Muscle of arm (tissue), 12 donors: ENCODE data around the gene LRRC8E. TPM values are rescaled to one million over a fixed set of nuclear protein-coding genes. Genes with fewer than 3 reads are reported as not detected.
"Not testable (repeated sequence)": the region's sequence is repeated elsewhere in the genome, so short reads cannot be mapped to it uniquely, and the experiment has no call there.

Experiments
- DNase-seq: peaks from one replicate; pipeline ENCODE4 v3.0.0-alpha.2; 2013
- polyA plus RNA-seq, 12 donors: library from polyadenylated mRNA; unstranded; fragments of 120-200 nt; gene quantifications; one replicate each; pipeline ENCODE4 v1.2.1, GENCODE V29; 2013; ENCODE audit not compliant: insufficient read length in 12 of 12

The LRRC8E gene
- polyA plus RNA-seq, 12 donors, result 0.12 to 1.2 (median 0.41) TPM; not detected in 5

- DNase-seq, result no peak
Measured at GRCh38 chr19:7907544-7907943, 19.2 kb downstream of the LRRC8E start.

- no peak for DNase-seq
Measured at GRCh38 chr19:7908078-7908699, 19.9 kb downstream of the LRRC8E start.

GRCh38 chr19:7908742-7909461 is 20.6 kb downstream of the LRRC8E start:
- DNase-seq, result no peak

- no peak for DNase-seq
Measured at GRCh38 chr19:7909471-7910067, 21.3 kb downstream of the LRRC8E start.

- DNase-seq, result no peak
Measured at GRCh38 chr19:7910321-7911161, 22.2 kb downstream of the LRRC8E start.

- no peak for DNase-seq
Measured at GRCh38 chr19:7911508-7912143, 23.3 kb downstream of the LRRC8E start.

- no peak for DNase-seq
Measured at GRCh38 chr19:7912144-7912696, 23.9 kb downstream of the LRRC8E start.

- no peak for DNase-seq
Measured at GRCh38 chr19:7912697-7913564, 24.6 kb downstream of the LRRC8E start.

GRCh38 chr19:7913652-7914051 is 25.3 kb downstream of the LRRC8E start:
- DNase-seq, result no peak

GRCh38 chr19:7914099-7914498 is 25.8 kb downstream of the LRRC8E start:
- DNase-seq, result no peak

GRCh38 chr19:7914598-7915045 is 26.3 kb downstream of the LRRC8E start, which contains the start of gene TGFBR3L:
Gene TGFBR3L, plus strand, starts transcription at chr19:7914830.
- DNase-seq, result no peak

- no peak for DNase-seq
Measured at GRCh38 chr19:7915250-7916102, 27.2 kb downstream of the LRRC8E start.

GRCh38 chr19:7916103-7916954 is 28.0 kb downstream of the LRRC8E start:
- no peak for DNase-seq

- DNase-seq, result no peak
Measured at GRCh38 chr19:7916955-7917266, 28.6 kb downstream of the LRRC8E start.

- no peak for DNase-seq
Measured at GRCh38 chr19:7917267-7918061, 29.2 kb downstream of the LRRC8E start.

- DNase-seq, result not testable (repeated sequence)
Measured at GRCh38 chr19:7918062-7918614, 29.8 kb downstream of the LRRC8E start.
